ENCODE data around the gene ARPC1B.
"Not testable (repeated sequence)": the region's sequence is repeated elsewhere in the genome, so short reads cannot be mapped to it uniquely, and the experiment has no call there.

The ARPC1B gene

GRCh38 chr7:99369767-99370391 lies 4.7 kb upstream of the ARPC1B start:
- DNase-seq: no peak

- no peak for DNase-seq
These were observed 3.1 kb upstream of the ARPC1B start for GRCh38 chr7:99371376-99371920.

GRCh38 chr7:99372275-99373090 lies 2.0 kb upstream of the ARPC1B start:
- DNase-seq: no peak

- no peak for DNase-seq
These were observed 1.2 kb upstream of the ARPC1B start for GRCh38 chr7:99373091-99374066.

GRCh38 chr7:99375070-99375807 lies 709 bp downstream of the ARPC1B start:
- peak; percentile 28 for DNase-seq

- no peak for DNase-seq
These were observed 4.6 kb downstream of the ARPC1B start for GRCh38 chr7:99379043-99379577.

- not testable (repeated sequence) for DNase-seq
These were observed 5.1 kb downstream of the ARPC1B start for GRCh38 chr7:99379693-99380031.

- no peak for DNase-seq
These were observed 5.7 kb downstream of the ARPC1B start for GRCh38 chr7:99380032-99380822.

GRCh38 chr7:99380823-99381663 lies 6.5 kb downstream of the ARPC1B start:
- no peak for DNase-seq

- DNase-seq: no peak
These were observed 7.1 kb downstream of the ARPC1B start for GRCh38 chr7:99381664-99382075.

- no peak for DNase-seq
These were observed 8.7 kb downstream of the ARPC1B start for GRCh38 chr7:99383203-99383602.

- no peak for DNase-seq
These were observed 9.4 kb downstream of the ARPC1B start for GRCh38 chr7:99383791-99384370.

GRCh38 chr7:99384523-99384922 lies 10.0 kb downstream of the ARPC1B start:
- no peak for DNase-seq

- no peak for DNase-seq
These were observed 11.0 kb downstream of the ARPC1B start for GRCh38 chr7:99385564-99385963.

- DNase-seq: no peak
These were observed 12.2 kb downstream of the ARPC1B start for GRCh38 chr7:99386584-99387238.

GRCh38 chr7:99387239-99387635 lies 12.7 kb downstream of the ARPC1B start:
- not testable (repeated sequence) for DNase-seq

GRCh38 chr7:99387912-99388311 lies 13.4 kb downstream of the ARPC1B start:
- DNase-seq: no peak

- DNase-seq: no peak
These were observed 15.2 kb downstream of the ARPC1B start for GRCh38 chr7:99389772-99390171.

GRCh38 chr7:99390941-99391602 lies 16.5 kb downstream of the ARPC1B start:
- no peak for DNase-seq
